PC-9 (cell line): ENCODE measurements around the gene SPDYE3. TPM values are rescaled to one million over a fixed set of nuclear protein-coding genes. Genes with fewer than 3 reads are reported as not detected.
"Not testable (repeated sequence)": the region's sequence is repeated elsewhere in the genome, so short reads cannot be mapped to it uniquely, and the experiment has no call there.

Experiments used
- BruUV-seq: library from RNA; stranded (reverse); fragments of 400-500 nt; replicated peaks from 2 replicates; lab custom pipeline; 2021; lab: Mats Ljungman, UMichigan
- CTCF ChIA-PET: fragments of 300-600 bp; sonication (Branson Sonifier 250); formaldehyde crosslinking; loops from one replicate; lab custom pipeline; 2022; ENCODE audit warnings: antibody characterized with exemption; lab: Charles Lee
- POLR2A ChIA-PET: fragments of 300-600 bp; sonication (Branson Sonifier 250); formaldehyde crosslinking; loops from one replicate; lab custom pipeline; 2022; ENCODE audit warnings: antibody characterized with exemption; ENCODE audit not compliant: unreplicated experiment; lab: Charles Lee
- DNase-seq, 2 experiments: peaks; one replicate each; pipeline versions ENCODE4 v3.0.0 to v3.0.0-alpha.2; 2015 to 2022; ENCODE audit warnings: mixed read lengths in 1 of 2
- H2AFZ ChIP-seq: fragments of 200-600 bp; sonication (generic); 2 replicates; pipeline ENCODE4 v1.8.1; 2017; ENCODE audit warnings: antibody characterized with exemption
- H3F3A ChIP-seq: fragments of 200-600 bp; sonication (generic); 2 replicates; pipeline ENCODE4 v1.8.1; 2017; ENCODE audit warnings: antibody characterized with exemption, mild to moderate bottlenecking, low read depth; ENCODE audit not compliant: insufficient read depth
- H3K27ac ChIP-seq: fragments of 200-600 bp; sonication (generic); 2 replicates; pipeline ENCODE4 v1.6.1; 2016; ENCODE audit warnings: mixed run types
- H3K27me3 ChIP-seq: fragments of 200-600 bp; sonication (generic); 2 replicates; pipeline ENCODE4 v1.6.1; 2016; ENCODE audit warnings: low read depth, mixed run types; ENCODE audit not compliant: insufficient read depth
- H3K36me3 ChIP-seq: fragments of 200-600 bp; sonication (generic); 2 replicates; pipeline ENCODE4 v1.6.1; 2016; ENCODE audit warnings: low read depth, mixed run types
- H3K4me1 ChIP-seq: fragments of 200-600 bp; sonication (generic); replicated peaks from 2 replicates; pipeline ENCODE4 v1.6.1; 2016; ENCODE audit warnings: mixed run types; ENCODE audit not compliant: insufficient read depth
- H3K4me2 ChIP-seq: fragments of 200-600 bp; sonication (generic); 2 replicates; pipeline ENCODE4 v1.6.1; 2017; ENCODE audit warnings: mixed run types
- H3K4me3 ChIP-seq: fragments of 200-600 bp; sonication (generic); 2 replicates; pipeline ENCODE4 v1.6.1; 2016; ENCODE audit warnings: mixed run types
- H3K79me2 ChIP-seq: fragments of 200-600 bp; sonication (generic); 2 replicates; pipeline ENCODE4 v1.6.1; 2017; ENCODE audit warnings: low read depth, mixed run types
- H3K9me2 ChIP-seq: fragments of 200-600 bp; sonication (generic); 2 replicates; pipeline ENCODE4 v1.8.1; 2017; ENCODE audit warnings: mild to moderate bottlenecking; ENCODE audit not compliant: insufficient read depth
- H3K9me3 ChIP-seq: fragments of 200-600 bp; sonication (generic); 2 replicates; pipeline ENCODE4 v1.8.1; 2016; ENCODE audit warnings: low read depth; ENCODE audit not compliant: insufficient read depth
- H4K20me1 ChIP-seq: fragments of 200-600 bp; sonication (generic); 2 replicates; pipeline ENCODE4 v1.8.1; 2017; ENCODE audit not compliant: insufficient read depth
- CTCF ChIP-seq: fragments of 200-600 bp; sonication (generic); conservative IDR thresholded peaks from 2 replicates; pipeline ENCODE4 v1.6.1; 2017; ENCODE audit warnings: mixed run types, antibody characterized with exemption, mild to moderate bottlenecking, moderate library complexity
- EZH2 ChIP-seq: fragments of 200-600 bp; sonication (generic); IDR thresholded peaks from 2 replicates; pipeline ENCODE4 v1.8.0; 2017; ENCODE audit warnings: antibody characterized with exemption, low read depth
- intact Hi-C: fragments of 100-400 bp; cut with micrococcal nuclease; formaldehyde crosslinking; loops from one replicate; pipeline ENCODE4 v1.10.0; 2022; ENCODE audit not compliant: unreplicated experiment
- total RNA-seq: library from RNA; stranded (reverse); gene quantifications from 2 replicates; pipeline ENCODE4 v1.2.3, GENCODE V29; 2021

The SPDYE3 gene
- total RNA-seq, 1 experiment from 2014 or later: not detected

GRCh38 chr7:100348805-100349204 is 41.3 kb downstream of the SPDYE3 start:
- intact Hi-C loops: no loop called here
- H3K4me2 ChIP-seq: no peak overlapping the region
- peaks cover 35% of the 10 kb centered on the region for H3K36me3 ChIP-seq
- ChIA-PET CTCF (no interaction called here), POLR2A (no interaction called here)
- no TSS peak for BruUV-seq
- peaks cover 9% of the 10 kb centered on the region; the same call in 1 of the 2 replicates for H3K4me1 ChIP-seq
- H4K20me1 ChIP-seq: peaks cover 44% of the 10 kb centered on the region
- peaks cover 41% of the 10 kb centered on the region for H3F3A ChIP-seq
- TF ChIP-seq CTCF (no peak), EZH2 (no peak)
- H3K9me3 ChIP-seq: no peaks in the 10 kb centered on the region
- H3K9me2 ChIP-seq: no peaks in the 10 kb centered on the region
- peaks cover 26% of the 10 kb centered on the region for H3K79me2 ChIP-seq
- no peak for DNase-seq
- no peak overlapping the region for H3K27ac ChIP-seq
- no peak overlapping the region for H3K4me3 ChIP-seq
- H3K27me3 ChIP-seq: no peaks in the 10 kb centered on the region
- no peak overlapping the region for H2AFZ ChIP-seq

- H3F3A ChIP-seq: peaks cover 33% of the 10 kb centered on the region; the same call in 1 of the 2 replicates
- no peak overlapping the region for H3K27ac ChIP-seq
- peaks cover 40% of the 10 kb centered on the region for H4K20me1 ChIP-seq
- H3K36me3 ChIP-seq: peaks cover 31% of the 10 kb centered on the region
- peaks cover 20% of the 10 kb centered on the region for H3K79me2 ChIP-seq
- CTCF ChIA-PET: no interaction called here
- BruUV-seq: no TSS peak
- no peaks in the 10 kb centered on the region for H3K9me2 ChIP-seq
- no peak for TF ChIP-seq CTCF
- TF ChIP-seq EZH2: no peak
- no peaks in the 10 kb centered on the region for H3K27me3 ChIP-seq
- POLR2A ChIA-PET: interaction anchor here (0.7 kb wide), 1 partner anchor 101 kb away, joined by 3 read pairs; no protein-coding TSS in a partner anchor
- no peak for DNase-seq
- no peak overlapping the region for H2AFZ ChIP-seq
- H3K4me2 ChIP-seq: no peak overlapping the region
- H3K4me3 ChIP-seq: no peak overlapping the region
- H3K9me3 ChIP-seq: no peaks in the 10 kb centered on the region
- 0 out of 2 replicates have a peak, but pooled peaks cover 2% of the 10 kb centered on the region for H3K4me1 ChIP-seq
- intact Hi-C loops: loop anchor here (5.0 kb wide), 1 partner anchor 217 kb away; no protein-coding TSS in a partner anchor
Observed at GRCh38 chr7:100349757-100350156, 42.3 kb downstream of the SPDYE3 start.

GRCh38 chr7:100351657-100352058 is 44.2 kb downstream of the SPDYE3 start:
- Histone ChIP-seq H3K4me3 (no peak overlapping the region), H3K9me3 (no peaks in the 10 kb centered on the region), H3K79me2 (peaks cover 7% of the 10 kb centered on the region), H3K9me2 (no peaks in the 10 kb centered on the region), H3K36me3 (peaks cover 21% of the 10 kb centered on the region), H2AFZ (no peak overlapping the region), H4K20me1 (peaks cover 29% of the 10 kb centered on the region), H3K27me3 (no peaks in the 10 kb centered on the region), H3F3A (peaks cover 23% of the 10 kb centered on the region; the same call in 1 of the 2 replicates), H3K4me1 (no peaks in the 10 kb centered on the region), H3K4me2 (no peak overlapping the region), H3K27ac (no peak overlapping the region)
- CTCF ChIA-PET: no interaction called here
- BruUV-seq: no TSS peak
- TF ChIP-seq CTCF (no peak), EZH2 (no peak)
- intact Hi-C loops: loop anchor here (5.0 kb wide), 1 partner anchor 219 kb away; no protein-coding TSS in a partner anchor
- no peak for DNase-seq
- POLR2A ChIA-PET: no interaction called here

GRCh38 chr7:100352230-100352781 is 44.8 kb downstream of the SPDYE3 start:
- CTCF ChIA-PET, H3K27ac ChIP-seq, H3K9me3 ChIP-seq, POLR2A ChIA-PET, H2AFZ ChIP-seq, H3K79me2 ChIP-seq, H3K4me2 ChIP-seq, H3K4me1 ChIP-seq, H3K9me2 ChIP-seq, DNase-seq, H3K27me3 ChIP-seq, BruUV-seq, H3K4me3 ChIP-seq: not testable (repeated sequence)
- peaks cover 14% of the 10 kb centered on the region for H3K36me3 ChIP-seq
- intact Hi-C loops: loop anchor here (5.0 kb wide), 1 partner anchor 220 kb away; no protein-coding TSS in a partner anchor
- H4K20me1 ChIP-seq: peaks cover 24% of the 10 kb centered on the region
- H3F3A ChIP-seq: peaks cover 17% of the 10 kb centered on the region; the same call in 1 of the 2 replicates
